Osteocyte (in vitro differentiated cells): ENCODE data around the gene FCGR3B. TPM values are rescaled to one million over a fixed set of nuclear protein-coding genes. Genes with fewer than 3 reads are reported as not detected.
"Not testable (repeated sequence)": the region's sequence is repeated elsewhere in the genome, so short reads cannot be mapped to it uniquely, and the experiment has no call there.

Experiments
- DNase-seq: peaks from one replicate; pipeline ENCODE4 v3.0.0; 2021; ENCODE audit warnings: mixed read lengths; ENCODE audit not compliant: unreplicated experiment; ENCODE audit errors: extremely low spot score
- H3K27ac Mint-ChIP-seq: one replicate; pipeline ENCODE4 v1.8.0; 2021; ENCODE audit warnings: mild to moderate bottlenecking, mixed read lengths; ENCODE audit not compliant: unreplicated experiment
- H3K27me3 Mint-ChIP-seq: one replicate; pipeline ENCODE4 v1.8.0; 2021; ENCODE audit warnings: mixed read lengths; ENCODE audit not compliant: unreplicated experiment
- H3K36me3 Mint-ChIP-seq: one replicate; pipeline ENCODE4 v1.8.0; 2021; ENCODE audit warnings: mixed read lengths; ENCODE audit not compliant: unreplicated experiment
- H3K4me1 Mint-ChIP-seq: one replicate; pipeline ENCODE4 v1.8.0; 2021; ENCODE audit warnings: mixed read lengths; ENCODE audit not compliant: unreplicated experiment
- H3K4me3 Mint-ChIP-seq: one replicate; pipeline ENCODE4 v1.8.0; 2021; ENCODE audit warnings: mild to moderate bottlenecking, moderate library complexity, mixed read lengths; ENCODE audit not compliant: unreplicated experiment
- H3K9me3 Mint-ChIP-seq: one replicate; pipeline ENCODE4 v1.8.0; 2021; ENCODE audit warnings: mixed read lengths; ENCODE audit not compliant: unreplicated experiment
- total RNA-seq: library from RNA; stranded (reverse); gene quantifications from 2 replicates; pipeline ENCODE4 v1.2.1, GENCODE V29; 2021

Gene FCGR3B
- total RNA-seq, 1 donor from 2014 or later, result not detected

GRCh38 chr1:161579856-161580507, 51.0 kb downstream of the FCGR3B start:
- not testable (repeated sequence) for H3K36me3 Mint-ChIP-seq, H3K27me3 Mint-ChIP-seq, H3K27ac Mint-ChIP-seq, H3K9me3 Mint-ChIP-seq, H3K4me3 Mint-ChIP-seq, H3K4me1 Mint-ChIP-seq, DNase-seq

- not testable (repeated sequence) for H3K9me3 Mint-ChIP-seq, DNase-seq, H3K27me3 Mint-ChIP-seq, H3K27ac Mint-ChIP-seq, H3K36me3 Mint-ChIP-seq, H3K4me3 Mint-ChIP-seq, H3K4me1 Mint-ChIP-seq
Observed at GRCh38 chr1:161576676-161577075, 54.3 kb downstream of the FCGR3B start.

Other genes starting within 250 kb of the FCGR3B start
- gene FCGR2A, start 125.7 kb downstream of the FCGR3B start, total RNA-seq, result not detected in 2 replicates
- not detected in 2 replicates for gene HSPA6, start 106.6 kb downstream of the FCGR3B start, total RNA-seq
- not detected in 2 replicates for gene FCGR3A, start 81.4 kb downstream of the FCGR3B start, total RNA-seq
- not detected in 2 replicates for gene FCGR2B, start 32.0 kb upstream of the FCGR3B start, total RNA-seq
- gene FCRLA, start 76.1 kb upstream of the FCGR3B start, total RNA-seq, result not detected in 2 replicates
- 0.27 TPM in 1 of 2 replicates, not detected in the other for gene FCRLB, start 90.4 kb upstream of the FCGR3B start, total RNA-seq
- gene DUSP12, start 118.6 kb upstream of the FCGR3B start, total RNA-seq, result 20.1 and 21.8 TPM in 2 replicates
- 29.7 and 32.2 TPM in 2 replicates for gene ATF6, start 135.1 kb upstream of the FCGR3B start, total RNA-seq